ENCODE results near the gene ACAP3.
"Not testable (repeated sequence)": the region's sequence is repeated elsewhere in the genome, so short reads cannot be mapped to it uniquely, and the experiment has no call there.

The ACAP3 gene

DNA sequence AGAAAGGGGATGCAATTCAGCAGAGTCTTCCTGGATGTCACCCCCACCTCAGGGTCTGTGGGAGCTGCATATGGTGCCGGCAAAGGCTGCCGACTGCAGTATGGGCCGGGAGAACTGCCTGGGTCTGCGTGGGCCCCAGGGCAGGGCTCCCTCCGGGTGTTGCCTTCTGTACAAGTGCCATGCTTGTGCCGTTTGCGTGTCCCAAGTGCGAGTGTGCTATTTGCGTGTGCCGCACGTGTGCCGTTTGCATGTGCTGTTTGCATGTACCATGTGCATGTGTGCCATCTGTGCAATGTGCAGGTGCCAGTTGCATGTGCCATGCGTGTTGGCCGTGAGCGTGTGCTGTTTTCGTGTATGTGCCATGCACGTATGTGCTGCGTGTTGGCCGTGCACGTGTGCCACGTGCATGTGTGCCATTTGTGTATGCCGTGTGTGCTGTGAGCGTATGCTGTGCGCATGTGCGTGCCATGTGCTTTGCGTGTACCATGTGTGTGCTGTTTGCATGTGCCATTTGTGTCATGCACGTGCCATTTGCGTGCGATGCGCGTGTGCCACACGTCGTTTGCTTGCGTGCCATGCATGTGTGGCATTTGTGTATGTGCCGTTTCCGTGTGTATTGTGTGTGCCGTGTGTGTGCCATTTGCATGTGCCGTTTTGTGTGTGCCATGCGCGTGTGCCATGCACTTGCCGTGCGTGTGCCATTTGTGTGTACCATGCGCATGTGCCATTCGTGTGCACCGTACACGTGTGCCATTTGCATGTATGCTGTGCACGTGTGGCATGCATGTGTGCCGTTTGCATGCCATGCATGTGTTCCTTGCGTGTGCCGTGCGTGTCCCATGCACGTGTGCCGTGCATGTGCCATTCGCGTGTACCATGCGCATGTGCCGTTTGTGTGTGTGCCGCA is 21.8 kb upstream of the ACAP3 start:
- DNase-seq: no peak

DNA sequence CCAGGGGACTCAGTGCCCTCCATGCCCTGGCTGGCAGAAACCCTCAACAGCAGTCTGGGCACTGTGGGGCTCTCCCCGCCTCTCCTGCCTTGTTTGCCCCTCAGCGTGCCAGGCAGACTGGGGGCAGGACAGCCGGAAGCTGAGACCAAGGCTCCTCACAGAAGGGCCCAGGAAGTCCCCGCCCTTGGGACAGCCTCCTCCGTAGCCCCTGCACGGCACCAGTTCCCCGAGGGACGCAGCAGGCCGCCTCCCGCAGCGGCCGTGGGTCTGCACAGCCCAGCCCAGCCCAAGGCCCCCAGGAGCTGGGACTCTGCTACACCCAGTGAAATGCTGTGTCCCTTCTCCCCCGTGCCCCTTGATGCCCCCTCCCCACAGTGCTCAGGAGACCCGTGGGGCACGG is 20.5 kb upstream of the ACAP3 start:
- no peak for DNase-seq

DNA sequence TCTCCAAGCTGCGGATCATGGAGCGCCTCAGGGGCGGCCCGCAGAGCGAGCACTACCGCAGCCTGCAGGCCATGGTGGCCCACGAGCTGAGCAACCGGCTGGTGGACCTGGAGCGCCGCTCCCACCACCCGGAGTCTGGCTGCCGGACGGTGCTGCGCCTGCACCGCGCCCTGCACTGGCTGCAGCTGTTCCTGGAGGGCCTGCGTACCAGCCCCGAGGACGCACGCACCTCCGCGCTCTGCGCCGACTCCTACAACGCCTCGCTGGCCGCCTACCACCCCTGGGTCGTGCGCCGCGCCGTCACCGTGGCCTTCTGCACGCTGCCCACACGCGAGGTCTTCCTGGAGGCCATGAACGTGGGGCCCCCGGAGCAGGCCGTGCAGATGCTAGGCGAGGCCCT is 19.6 kb upstream of the ACAP3 start:
- no peak for DNase-seq

DNA sequence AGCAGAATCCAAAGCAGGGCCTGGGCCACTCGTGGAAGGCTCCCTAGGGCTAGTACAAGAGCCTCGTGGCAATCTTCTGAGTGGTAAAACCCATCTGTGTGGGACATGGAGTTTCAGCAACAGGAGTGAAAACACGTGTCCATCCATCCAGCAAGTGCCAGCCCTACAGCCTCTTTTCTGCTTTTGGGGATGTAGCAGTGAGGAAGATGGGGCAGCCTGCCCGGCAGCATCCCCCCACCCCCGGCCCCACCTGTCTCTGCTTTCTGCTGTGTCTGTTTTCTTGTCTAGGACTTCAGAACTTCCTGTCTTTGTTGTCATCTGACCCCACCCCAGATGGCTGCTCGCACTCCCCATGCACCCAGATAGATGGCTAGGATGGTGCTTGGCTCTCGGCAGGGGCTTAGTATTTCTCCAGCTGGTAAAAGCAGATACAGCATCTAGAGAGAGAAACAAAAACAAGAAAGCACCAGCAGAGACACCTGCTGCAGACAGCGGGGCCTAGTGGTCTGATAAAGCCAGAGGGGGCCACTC is 18.4 kb upstream of the ACAP3 start:
- DNase-seq: no peak

DNA sequence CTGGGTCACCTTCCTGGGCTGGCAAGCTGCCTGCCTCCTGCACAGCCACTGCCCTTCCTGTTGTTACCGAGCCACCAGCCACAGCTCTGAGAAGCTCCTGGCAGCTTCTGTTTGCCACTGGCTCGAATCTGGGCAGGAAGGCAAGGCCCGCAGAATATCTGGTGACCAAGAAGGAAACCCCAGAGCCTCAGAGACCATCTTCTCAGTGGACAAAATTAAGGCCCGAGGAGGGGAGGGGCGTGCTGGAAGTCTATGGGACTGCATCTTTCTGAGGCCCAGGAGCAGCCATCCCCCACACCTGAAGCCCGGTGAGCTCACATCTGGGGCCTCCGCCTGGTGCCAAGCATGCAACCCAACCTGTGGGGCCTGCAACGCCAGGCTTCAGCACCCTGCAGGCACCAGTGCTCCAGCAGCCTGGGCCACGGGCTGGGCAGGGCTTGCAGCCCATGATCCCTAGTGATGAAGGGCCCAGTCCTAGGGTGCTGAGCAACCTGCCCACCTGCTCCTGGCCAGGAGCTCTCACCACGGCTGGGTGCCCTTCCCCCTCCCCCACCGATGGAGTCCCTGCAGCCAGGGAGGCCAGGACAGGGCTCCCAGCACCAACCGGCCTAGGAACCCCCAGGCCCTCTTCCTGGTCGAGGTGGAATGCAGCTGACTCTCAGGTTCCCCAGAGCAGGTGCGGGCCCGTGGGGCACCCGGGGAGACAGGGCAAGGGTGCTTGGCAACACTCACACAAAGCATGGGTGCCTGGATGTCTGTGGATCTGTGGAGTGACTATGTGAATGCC is 17.8 kb upstream of the ACAP3 start:
- no peak for DNase-seq

DNA sequence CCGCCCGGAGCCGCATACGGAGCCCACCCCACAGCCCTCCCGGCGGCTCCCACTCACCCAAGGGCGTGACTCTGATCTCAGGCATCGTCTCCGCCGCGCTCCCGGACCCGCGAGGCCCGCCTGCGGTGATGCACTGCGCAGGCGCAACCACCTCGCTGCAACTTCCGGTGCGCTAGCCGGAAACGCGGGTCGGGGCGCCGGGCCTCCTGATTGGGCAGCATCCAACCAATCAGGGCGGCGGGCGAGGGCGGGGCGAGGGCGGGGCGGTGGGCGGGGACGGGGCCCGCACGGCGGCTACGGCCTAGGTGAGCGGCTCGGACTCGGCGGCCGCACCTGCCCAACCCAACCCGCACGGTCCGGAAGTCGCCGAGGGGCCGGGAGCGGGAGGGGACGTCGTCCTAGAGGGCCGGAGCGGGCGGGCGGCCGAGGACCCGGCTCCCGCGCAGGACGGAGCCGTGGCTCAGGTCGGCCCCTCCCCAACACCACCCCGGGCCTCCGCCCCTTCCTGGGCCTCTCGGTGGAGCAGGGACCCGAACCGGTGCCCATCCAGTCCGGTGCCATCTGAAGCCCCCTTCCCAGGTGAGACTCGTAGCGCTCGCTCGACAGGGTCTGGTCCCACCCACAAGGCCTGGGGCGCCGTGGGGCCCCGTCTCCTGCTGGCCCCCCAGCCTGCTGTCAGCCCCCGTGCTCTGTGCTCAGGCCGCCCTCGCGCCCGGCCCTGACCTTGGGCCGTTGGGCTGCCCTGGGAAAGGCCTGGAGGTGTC is 17.0 kb upstream of the ACAP3 start, which contains the start of the genes CPTP and INTS11:
Gene CPTP (plus strand): TSS at position 279 of the 764 bp plus-strand sequence. CDS start 2,109 bp downstream, outside the sequence.
Gene INTS11 (minus strand): TSS at position 137 of the 764 bp plus-strand sequence. CDS start 52 bp downstream, at position 85.
- DNase-seq: peak; percentile 95 to 98

DNA sequence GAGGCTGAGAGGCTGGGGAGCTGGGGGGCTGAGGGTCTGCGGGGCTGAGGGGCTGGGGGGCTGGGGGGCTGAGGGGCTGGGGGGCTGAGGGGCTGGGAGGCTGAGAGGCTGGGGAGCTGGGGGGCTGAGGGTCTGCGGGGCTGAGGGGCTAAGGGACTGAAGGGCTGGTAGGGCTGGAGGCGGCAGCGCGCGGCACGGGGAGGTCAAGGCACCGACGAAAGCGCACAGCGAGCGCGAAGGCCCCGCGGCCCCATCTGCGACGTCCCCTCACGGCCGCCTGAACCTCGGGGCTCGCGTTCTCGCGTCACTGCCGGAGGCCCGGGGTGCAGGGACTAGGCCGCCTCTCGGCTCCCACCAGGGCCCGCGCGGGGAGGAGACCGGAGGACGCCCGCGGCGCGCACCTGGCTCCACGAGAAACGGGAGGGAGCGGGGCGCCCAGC is 16.4 kb upstream of the ACAP3 start:
- DNase-seq: no peak

DNA sequence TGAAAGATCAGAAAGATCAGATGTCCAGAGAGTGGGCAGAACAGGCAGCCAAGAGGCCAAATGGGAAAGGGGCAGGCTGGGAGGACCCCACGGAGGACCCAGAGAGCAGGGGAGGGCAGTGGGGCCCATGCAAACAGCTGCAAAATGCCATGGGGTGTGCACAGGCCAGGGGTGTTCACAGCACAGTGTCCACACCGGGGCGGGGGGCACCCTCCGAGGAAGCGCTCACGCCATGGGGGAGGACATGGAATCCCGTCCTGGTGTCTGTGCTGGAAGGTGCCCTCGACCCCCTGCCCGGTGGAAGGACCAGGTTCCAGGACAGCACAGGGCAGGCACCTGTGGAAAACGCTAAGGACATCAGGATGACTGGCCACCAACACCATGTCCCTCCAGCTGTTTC is 15.2 kb upstream of the ACAP3 start:
- no peak for DNase-seq

DNA sequence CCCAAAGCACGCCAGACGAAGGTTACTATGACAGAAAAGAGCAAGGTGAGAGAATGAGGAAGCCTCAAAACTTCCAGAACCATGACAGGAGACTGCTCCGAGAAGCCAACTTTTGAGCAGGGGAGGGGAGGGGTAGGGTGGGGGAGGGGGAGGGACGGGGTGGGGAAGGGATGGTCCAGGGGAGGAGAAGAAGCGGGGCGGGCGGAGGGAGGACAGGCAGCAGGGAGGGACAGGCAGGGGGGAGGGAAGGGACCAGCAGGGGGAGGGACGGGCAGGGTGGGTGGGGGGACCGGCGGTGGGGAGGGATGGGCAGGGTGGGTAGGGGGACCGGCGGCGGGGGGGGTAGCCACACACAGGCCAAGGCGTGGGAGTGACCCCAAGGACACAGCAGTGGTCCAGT is 14.7 kb upstream of the ACAP3 start:
- no peak for DNase-seq

DNA sequence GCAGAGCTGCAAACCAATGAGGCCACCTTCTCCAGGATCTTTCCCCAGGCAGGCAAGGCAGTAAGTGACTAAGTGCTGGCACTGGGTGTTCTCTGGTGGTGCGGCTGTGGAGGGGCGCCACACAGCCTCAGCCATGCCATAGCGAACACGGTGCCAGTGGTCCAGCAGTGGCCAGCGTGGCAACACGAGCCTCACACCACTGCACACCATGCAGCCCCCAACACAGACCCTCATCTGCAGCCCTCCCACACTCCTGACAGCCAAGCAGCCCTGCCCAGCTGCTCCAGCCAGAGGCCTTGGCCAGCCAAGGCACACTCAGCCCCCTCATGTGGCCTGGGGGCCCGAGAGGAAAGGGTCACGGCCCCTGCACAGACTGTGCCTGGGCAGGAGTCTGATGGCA is 13.7 kb upstream of the ACAP3 start:
- DNase-seq: no peak

DNA sequence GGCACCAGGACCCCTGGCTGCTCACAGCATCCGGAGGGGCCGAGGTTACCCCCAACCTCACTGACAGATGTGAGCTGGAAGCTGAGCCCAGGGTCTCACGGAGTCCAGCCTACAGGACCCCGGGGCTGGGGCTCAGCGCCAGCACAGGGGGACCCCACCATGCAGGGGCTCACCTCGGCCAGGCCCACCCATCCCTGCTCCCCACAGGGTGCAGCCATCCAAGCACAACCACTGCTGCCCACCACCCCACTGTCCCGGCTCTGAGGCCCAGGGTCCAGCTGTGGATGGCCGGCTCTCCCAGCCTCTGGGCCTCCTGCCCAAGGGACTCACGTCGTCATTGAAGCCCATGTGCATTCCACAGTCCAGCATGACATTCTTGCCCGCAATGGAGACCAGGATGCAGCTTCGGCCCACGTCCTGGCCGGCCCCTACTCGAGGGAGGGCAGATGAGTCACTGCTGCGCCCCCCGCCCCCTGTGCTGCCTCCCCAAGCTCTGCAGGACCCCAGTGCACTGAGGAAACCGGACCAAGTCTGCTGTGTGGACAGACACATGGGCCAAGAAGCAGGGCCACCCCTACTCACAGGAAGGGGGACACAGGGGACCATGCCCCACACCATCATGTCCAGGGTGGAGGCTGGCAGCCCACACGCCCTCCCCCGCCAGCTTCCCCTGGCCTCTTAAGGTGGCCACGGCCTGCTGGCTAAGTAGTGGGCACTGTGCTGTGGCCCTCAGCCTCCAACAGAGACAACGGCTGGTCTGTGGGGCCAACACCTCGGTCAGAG is 13.1 kb upstream of the ACAP3 start:
- no peak for DNase-seq

DNA sequence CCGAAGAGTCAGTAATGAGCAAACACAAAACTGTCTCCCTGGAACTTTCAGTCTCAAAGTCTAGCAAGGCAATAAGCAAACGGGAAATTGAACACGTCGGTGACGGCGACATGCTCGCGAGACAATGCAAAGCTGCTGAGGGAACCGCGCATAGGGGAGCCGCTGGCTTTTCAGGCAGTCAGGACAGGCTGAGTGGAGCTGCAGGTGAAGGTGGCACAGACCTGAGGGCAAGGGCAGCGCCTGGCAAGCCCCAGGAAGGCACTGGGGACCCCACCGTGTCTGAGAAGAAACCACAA is 11.9 kb upstream of the ACAP3 start:
- no peak for DNase-seq

DNA sequence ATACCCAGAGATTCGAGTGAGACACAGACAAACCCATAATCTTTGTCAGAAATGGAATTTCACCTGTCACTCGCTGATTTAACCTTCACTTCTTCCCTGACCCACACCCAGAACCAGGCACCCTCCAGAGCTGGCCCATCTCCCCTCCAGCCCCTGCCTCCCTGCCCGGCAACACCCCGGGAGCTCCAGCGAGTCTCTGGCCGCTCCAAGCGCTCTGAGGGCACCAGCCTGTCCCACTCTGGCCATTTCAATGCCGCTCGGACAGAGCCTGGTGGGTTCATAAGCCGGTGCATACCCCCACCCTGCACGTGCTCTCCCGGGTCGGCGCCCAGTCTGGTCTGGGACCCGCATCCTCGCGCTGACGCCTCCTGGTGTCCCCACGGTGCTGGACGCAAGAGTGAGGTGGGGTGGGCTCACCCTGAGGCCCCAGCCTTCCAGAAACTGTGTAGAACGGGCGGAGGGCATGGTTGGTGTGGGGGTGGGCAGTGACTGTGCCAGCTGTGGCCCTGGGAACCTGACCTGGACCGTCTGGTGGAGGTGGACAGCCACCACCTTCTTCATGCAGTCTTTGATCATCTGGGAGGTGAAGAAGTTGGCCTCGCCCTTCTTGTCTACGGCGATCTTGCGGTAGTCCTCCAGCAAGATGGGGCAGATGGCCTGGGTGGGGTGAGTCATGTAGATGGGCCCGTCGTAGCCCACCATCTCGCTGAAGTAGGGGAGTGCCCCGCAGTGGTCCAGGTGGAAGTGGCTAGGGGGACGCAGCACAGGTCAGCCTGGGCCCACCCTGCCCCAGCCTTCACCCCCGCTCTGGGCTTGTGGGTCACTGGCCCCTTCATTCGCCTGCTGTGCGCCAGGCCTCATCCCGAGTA is 11.3 kb upstream of the ACAP3 start:
- DNase-seq: no peak

DNA sequence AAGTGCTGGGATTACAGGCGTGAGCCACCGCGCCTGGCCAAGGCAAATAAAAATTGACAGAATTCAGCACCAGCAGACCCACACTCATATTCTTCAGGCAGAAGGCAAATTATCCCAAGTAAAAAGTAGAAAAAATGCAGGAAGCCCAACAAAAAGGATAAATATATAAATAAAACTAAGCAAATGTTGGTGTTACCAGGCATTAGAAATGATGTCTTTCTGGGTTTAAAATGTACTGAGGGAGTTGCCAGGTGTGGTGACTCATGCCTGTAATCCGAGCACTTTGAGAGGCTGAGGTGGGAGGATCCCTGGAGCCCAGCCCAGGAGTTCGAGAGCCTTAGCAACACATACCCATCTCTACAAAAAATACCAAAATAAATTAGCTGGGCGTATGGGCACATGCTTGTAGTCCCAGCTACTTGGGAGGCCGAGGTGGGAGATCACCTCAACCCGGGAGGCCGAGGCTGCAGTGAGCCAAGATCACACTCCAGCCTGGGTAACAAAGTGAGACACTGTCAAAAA is 10.5 kb upstream of the ACAP3 start:
- no peak for DNase-seq

DNA sequence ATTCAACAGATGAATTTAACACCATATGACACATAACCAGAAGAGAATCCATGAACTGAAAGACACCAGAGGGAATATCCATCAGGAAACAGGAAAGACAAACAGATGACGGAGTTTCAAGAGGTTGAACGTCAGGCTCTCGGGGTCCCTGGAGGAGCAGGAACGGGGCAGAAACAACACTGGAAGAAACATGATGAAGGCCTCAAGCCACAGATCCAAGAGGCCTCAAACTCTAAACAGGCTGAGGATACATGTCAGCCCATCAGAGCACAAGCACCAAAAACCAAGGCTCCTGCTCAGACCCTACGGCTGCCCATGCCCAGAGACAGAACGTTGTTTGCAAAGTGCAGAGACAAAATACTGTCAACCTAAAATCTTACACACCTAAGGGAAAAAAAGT is 9.7 kb upstream of the ACAP3 start:
- no peak for DNase-seq

DNA sequence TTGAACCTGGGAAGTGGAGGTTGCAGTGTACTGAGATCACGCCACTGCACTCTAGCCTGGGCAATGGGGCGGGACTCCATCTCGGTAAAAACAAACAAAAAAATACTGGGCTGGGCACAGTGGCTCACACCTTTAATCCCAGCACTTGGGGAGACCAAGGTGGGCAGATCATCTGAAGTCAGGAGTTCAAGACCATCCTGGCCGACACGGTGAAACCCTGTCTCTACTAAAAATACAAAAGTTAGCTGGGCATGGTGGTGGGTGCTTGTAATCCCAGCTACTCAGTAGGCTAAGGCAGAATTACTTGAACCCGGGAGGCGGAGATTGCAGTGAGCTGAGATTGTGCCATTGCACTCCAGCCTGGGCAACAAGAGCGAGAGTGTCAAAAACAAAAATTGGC is 8.5 kb upstream of the ACAP3 start:
- not testable (repeated sequence) for DNase-seq

DNA sequence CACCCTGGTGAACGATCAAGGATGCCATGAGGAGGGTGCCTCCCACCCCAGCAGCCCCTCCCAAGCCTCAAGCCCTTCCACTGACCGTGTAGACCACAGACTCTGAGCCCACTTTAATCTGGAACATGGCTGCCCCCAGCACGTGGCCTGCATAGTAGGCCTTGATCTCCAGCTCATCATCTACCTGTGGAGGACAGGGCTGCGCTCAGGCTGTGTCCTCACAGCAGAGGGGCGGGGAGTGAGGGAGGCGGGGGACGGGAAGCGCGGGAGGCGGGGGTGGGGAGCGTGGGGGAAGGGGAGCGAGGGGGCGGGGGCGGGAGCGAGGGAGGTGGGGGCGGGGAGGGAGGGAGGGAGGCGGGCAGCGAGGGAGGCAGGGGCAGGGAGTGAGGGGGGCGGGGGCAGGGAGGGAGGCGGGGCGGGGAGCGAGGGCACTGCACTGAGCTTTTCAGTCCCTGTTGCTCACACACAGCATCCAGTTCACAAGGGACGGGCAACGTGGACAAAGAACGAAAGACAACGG is 7.8 kb upstream of the ACAP3 start:
- no peak for DNase-seq

DNA sequence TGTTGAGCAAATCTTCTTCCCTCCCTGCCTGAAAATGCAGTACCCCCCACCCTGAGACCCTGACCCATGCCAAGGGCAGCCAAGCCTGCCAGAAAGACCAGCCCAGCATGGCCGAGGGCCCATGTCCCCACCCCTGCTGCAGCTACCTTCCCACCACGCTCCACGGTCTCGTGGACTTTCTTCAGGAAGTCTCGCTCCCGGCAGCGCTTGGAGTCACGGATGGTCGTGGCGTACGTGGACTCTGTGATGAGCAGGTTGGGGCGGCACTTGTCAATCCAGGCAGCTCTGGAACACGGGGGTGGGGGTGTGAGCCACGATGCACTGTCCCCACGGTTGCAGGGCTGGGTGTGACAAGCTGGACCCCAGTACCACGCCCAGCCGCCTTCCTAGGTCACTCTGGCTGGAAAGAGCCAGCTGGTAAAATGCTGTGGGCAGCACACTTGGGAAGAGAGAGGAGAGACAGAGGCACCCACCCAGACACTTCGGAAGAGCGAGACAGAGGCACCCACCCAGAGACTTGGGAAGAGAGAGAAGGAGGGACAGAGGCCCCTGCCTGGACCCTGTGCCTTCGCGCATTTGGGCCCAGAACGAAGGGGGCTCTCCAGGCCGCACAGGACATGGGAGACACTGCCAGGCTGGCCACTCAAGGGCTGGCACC is 7.1 kb upstream of the ACAP3 start:
- DNase-seq: no peak

DNA sequence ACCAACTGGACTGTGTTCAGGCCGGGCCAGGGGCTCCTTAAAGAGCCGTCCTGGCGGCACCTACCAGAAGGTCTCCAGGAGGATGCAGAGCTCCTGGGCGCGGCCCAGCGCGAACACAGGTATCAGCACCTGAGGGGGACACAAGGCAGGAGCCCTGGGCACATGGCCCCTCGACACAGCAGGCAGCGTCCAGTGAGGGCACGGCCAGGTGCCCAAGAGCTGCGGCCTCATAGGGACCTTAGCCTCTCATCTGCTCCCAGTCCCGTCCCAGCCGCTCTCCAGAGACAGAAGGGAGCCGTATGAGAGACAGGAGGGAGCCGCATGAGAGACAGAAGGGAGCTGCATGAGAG is 6.5 kb upstream of the ACAP3 start:
- no peak for DNase-seq

All from activated CD4-positive, alpha-beta T cell treated with anti-CD3 and anti-CD28 coated beads for 4 hours (primary cell).